Stomach (tissue), 9 donors: ENCODE measurements around the gene ST6GALNAC3. TPM values are rescaled to one million over a fixed set of nuclear protein-coding genes. Genes with fewer than 3 reads are reported as not detected.
A peak's percentile ranks its signal among the peaks of the same experiment; 100 is the strongest.

Source experiments
- DNase-seq, 2 donors: peaks; one replicate each; pipeline versions ENCODE4 v3.0.0 to v3.0.0-alpha.2; 2013 to 2019
- H3K27ac ChIP-seq, 5 donors: fragments of 200-600 bp in 4 of 5; sonication (generic) in 4 of 5; one replicate each; pipeline ENCODE4 v1.5.1; 2013 to 2019; ENCODE audit warnings: mild to moderate bottlenecking in 1 of 5, moderate library complexity in 1 of 5
- H3K27me3 ChIP-seq, 3 donors: fragments of 200-600 bp; sonication (generic); one replicate each; pipeline ENCODE4 v1.5.1; 2017 to 2019; ENCODE audit warnings: mixed run types in 1 of 3
- H3K36me3 ChIP-seq, 4 donors: fragments of 200-600 bp; sonication (generic); 1 replicate in 3 of 4; 2 replicates in 1 of 4; pipeline ENCODE4 v1.5.1; 2016 to 2019
- H3K4me1 ChIP-seq, 4 donors: fragments of 200-600 bp; sonication (generic); one replicate each; pipeline ENCODE4 v1.5.1; 2016 to 2019
- H3K4me3 ChIP-seq, 4 donors: fragments of 200-600 bp; sonication (generic) in 3 of 4; one replicate each; pipeline ENCODE4 v1.5.1; 2016 to 2019; ENCODE audit warnings: mild to moderate bottlenecking in 1 of 4
- H3K9me3 ChIP-seq, 4 donors: fragments of 200-600 bp; sonication (generic); one replicate each; pipeline ENCODE4 v1.5.1; 2016 to 2019
- CTCF ChIP-seq, 7 experiments: fragments of 450-650 bp in 4 of 7; fragments of 200-600 bp in 3 of 7; sonication (generic) in 3 of 7; IDR thresholded peaks; one replicate each; pipeline ENCODE4 v1.5.1; 2016 to 2019; ENCODE audit warnings: antibody characterized with exemption in 7 of 7, control low read depth in 2 of 7, mild to moderate bottlenecking in 1 of 7
- EP300 ChIP-seq: sonication (generic); formaldehyde crosslinking; IDR thresholded peaks from one replicate; pipeline ENCODE4 v1.6.1; 2017; ENCODE audit warnings: antibody characterized with exemption
- POLR2A ChIP-seq, 4 donors: fragments of 450-650 bp; IDR thresholded peaks; one replicate each; pipeline ENCODE4 v1.6.1; 2016; ENCODE audit warnings: antibody characterized with exemption in 4 of 4, control low read depth in 2 of 4, mild to moderate bottlenecking in 1 of 4, moderate library complexity in 1 of 4
- POLR2AphosphoS5 ChIP-seq, 3 donors: sonication (generic); formaldehyde crosslinking; IDR thresholded peaks; one replicate each; pipeline ENCODE4 v1.6.1; 2016; ENCODE audit warnings: antibody characterized with exemption in 3 of 3
- WGBS, 5 donors: extraction: QIAGEN DNeasy Blood & Tissue Kit in 3 of 5; methylation state at CpG; one replicate each; pipeline versions ENCODE4 v1.1.5 to v1.1.7; 2013 to 2018; 5-methylcytosine and 5-hydroxymethylcytosine counted together
- intact Hi-C: fragments of 100-400 bp; cut with DNase I; formaldehyde crosslinking; loops from one replicate; pipeline ENCODE4 v1.15.1; 2023; ENCODE audit warnings: low total_unique reads
- polyA plus RNA-seq, 3 donors: library from polyadenylated mRNA; stranded (reverse); fragments of 200-250 nt; gene quantifications; one replicate each; pipeline ENCODE4 v1.2.3, GENCODE V29; 2013
- total RNA-seq, 5 donors: library from RNA; depleted of rRNA; stranded (reverse); fragments of >200 nt; gene quantifications; one replicate each; pipeline versions ENCODE4 v1.1.0 to v1.2.3, GENCODE V29; 2014 to 2016
- donor health status: healthy with polysubstance abuse.
- donor health status: Bipolar disorder and iron deficiency.
- donor health status: healthy.

Gene ST6GALNAC3
- total and polyA plus RNA-seq, 8 donors, result under 0.01 to 21.7 (median 1.2) TPM; not detected in 1

DNA sequence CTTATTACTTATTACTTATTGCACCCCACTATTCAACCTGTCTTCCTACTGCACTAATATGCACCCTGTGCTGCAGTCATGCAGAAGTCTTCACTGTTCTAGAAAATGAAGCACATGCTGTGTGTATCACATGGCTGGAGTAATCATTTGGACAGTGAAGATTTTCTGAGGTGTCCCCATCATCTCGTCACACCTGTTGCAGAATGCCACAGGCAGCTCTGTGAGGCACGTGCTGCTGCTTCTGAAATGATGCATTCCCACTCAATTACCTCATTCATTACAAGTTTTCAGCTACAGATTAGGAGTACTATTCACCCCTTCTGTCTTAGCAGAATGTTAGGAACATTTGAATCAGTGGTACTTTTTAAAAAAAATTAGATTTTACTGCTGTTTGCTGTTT, 467.1 kb downstream of the ST6GALNAC3 start:
- no peak for DNase-seq
- H3K9me3 ChIP-seq, result peaks cover 0 to 6% (median 2%) of the 10 kb centered on the region in 4 donors
- 31 to 75% (median 53%) methylated on average over 2 of the region's 2 CpGs for WGBS, 5 donors

DNA sequence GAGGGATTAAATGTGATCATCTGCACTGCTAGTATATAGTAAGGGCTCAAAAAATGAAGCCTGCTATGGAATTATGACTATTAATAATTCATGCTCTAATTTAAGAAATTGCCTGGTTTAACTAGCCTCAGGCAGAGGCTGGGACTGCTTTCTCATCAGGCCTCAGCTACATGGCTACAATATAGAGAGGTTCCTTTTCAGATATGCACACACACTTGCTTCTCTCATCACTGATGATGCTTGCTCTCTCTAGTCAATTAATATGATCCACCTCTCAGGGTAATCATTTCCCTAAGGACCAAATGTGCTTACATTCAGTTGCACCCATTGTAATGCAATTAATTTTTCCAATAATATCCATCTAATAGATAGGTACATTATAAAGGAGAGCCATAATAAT, 467.8 kb downstream of the ST6GALNAC3 start:
- Histone ChIP-seq H3K4me3 (no peak overlapping the region), H3K36me3 (no peaks in the 10 kb centered on the region), H3K9me3 (peaks cover 0 to 6% (median 2%) of the 10 kb centered on the region in 4 donors), H3K27me3 (no peaks in the 10 kb centered on the region), H3K4me1 (no peaks in the 10 kb centered on the region), H3K27ac (no peak overlapping the region)
- intact Hi-C loops, result no loop called here
- no peak for DNase-seq
- TF ChIP-seq POLR2AphosphoS5 (IDR thresholded peaks at IDR 0.05), result no peak
- no peak for TF ChIP-seq POLR2A (IDR thresholded peaks at IDR 0.05)
- no peak for TF ChIP-seq EP300
- TF ChIP-seq CTCF (IDR thresholded peaks at IDR 0.05), result no peak

More for the DNA sequence above, 467.1 kb downstream of the ST6GALNAC3 start:
- no peak overlapping the region for H3K4me3 ChIP-seq
- H3K27me3 ChIP-seq, result no peaks in the 10 kb centered on the region
- no peak overlapping the region for H3K27ac ChIP-seq
- no peak for TF ChIP-seq CTCF (IDR thresholded peaks at IDR 0.05)
- no peak for TF ChIP-seq POLR2A (IDR thresholded peaks at IDR 0.05)
- TF ChIP-seq EP300, result no peak
- TF ChIP-seq POLR2AphosphoS5 (IDR thresholded peaks at IDR 0.05), result no peak
- H3K4me1 ChIP-seq, result no peaks in the 10 kb centered on the region
- intact Hi-C loops, result no loop called here
- H3K36me3 ChIP-seq, result no peaks in the 10 kb centered on the region

DNA sequence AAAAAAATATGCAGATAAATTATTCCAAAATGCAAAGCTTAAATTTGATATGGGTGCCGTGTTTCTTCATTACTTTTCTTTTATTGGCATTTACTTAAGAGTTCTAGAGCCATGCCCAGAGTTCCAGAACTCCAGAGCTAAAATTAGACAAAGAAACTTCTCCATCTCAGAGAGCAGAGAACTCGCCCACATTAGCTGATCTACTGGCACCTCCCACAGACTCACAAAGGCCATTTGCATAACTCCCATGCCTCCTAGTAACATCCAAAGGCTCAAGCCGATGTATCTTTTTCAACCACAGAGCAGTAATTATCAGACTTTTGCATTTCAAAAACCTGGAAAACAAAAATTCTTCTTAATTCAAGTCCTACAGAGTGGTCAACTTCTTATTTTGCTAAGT, 468.9 kb downstream of the ST6GALNAC3 start:
- H3K27me3 ChIP-seq, result no peaks in the 10 kb centered on the region
- H3K4me3 ChIP-seq, result no peak overlapping the region
- peaks cover 0 to 6% (median 2%) of the 10 kb centered on the region in 4 donors for H3K9me3 ChIP-seq
- intact Hi-C loops, result no loop called here
- DNase-seq, result no peak
- no peaks in the 10 kb centered on the region for H3K36me3 ChIP-seq
- H3K27ac ChIP-seq, result no peak overlapping the region
- H3K4me1 ChIP-seq, result peaks cover 0 to 3% (median 0%) of the 10 kb centered on the region in 4 donors
- WGBS, 5 donors, result 70 to 84% (median 72%) methylated on average over 3 of the region's 3 CpGs
- TF ChIP-seq EP300, result no peak
- no peak for TF ChIP-seq POLR2AphosphoS5 (IDR thresholded peaks at IDR 0.05)
- no peak for TF ChIP-seq CTCF (IDR thresholded peaks at IDR 0.05)
- TF ChIP-seq POLR2A (IDR thresholded peaks at IDR 0.05), result no peak

DNA sequence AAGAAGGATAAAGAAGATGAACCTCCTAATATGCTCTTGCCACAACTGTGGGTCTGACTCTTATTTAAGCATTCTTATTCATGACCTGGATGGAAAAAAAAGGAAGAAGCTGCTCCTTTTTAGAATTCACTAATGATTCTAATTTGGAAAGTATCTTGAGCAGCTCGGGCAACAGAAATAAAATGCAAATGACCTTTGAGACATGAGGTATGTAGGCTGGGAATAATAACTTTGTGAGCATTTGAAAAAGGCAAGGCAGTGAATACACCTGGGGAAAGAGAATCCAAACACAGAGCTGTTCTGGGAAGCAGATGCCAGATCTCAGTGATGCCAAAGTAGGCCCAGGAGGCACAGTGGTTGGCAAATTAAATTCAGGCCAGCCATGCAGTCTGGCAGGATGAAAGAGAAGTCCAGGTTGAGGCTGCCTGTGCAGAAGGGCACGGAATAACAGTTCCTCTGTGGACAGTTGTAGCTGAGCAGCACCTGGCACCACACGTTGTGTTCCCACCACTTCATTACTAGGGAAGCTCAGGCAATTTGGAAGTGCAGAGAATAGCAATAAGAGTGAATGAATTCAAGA, 471.9 kb downstream of the ST6GALNAC3 start:
- peak in 1 of 2 donors; percentile 34 for DNase-seq
- TF ChIP-seq CTCF (IDR thresholded peaks at IDR 0.05) (no peak), POLR2AphosphoS5 (IDR thresholded peaks at IDR 0.05) (no peak), EP300 (no peak), POLR2A (IDR thresholded peaks at IDR 0.05) (no peak)
- H3K36me3 ChIP-seq, result no peaks in the 10 kb centered on the region
- peaks cover 0 to 3% (median 0%) of the 10 kb centered on the region in 4 donors for H3K4me1 ChIP-seq
- WGBS, 5 donors, result 71 to 87% (median 78%) methylated on average over 3 of the region's 3 CpGs
- H3K27me3 ChIP-seq, result no peaks in the 10 kb centered on the region
- intact Hi-C loops, result no loop called here
- H3K4me3 ChIP-seq, result no peak overlapping the region
- no peaks in the 10 kb centered on the region for H3K9me3 ChIP-seq
- no peak overlapping the region for H3K27ac ChIP-seq
